ENCODE results near the gene MBL2. TPM values are rescaled to one million over a fixed set of nuclear protein-coding genes. Genes with fewer than 3 reads are reported as not detected.

MBL2 gene
- total RNA-seq, 4 donors from 2014 or later = not detected

DNA sequence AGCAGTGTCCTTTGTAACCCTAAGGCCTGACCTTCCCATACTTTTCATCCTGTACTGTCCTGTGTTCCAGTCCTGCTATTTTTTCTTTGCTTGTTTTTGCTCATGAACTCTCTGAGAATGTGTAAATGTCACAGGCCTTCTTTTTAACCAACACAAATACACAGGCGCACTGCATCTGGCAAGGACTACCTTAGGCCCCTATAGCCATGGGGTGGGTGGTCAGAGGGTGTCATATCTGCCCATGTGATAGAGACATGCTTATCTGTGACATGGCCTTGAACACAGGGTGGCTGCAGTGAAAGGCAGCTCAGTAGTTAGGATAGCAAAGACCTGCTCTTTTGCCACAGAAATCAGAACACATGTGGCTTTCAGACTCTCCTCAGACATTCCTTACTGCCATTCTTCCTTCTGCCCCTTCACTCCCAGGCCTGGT lies 3.9 kb upstream of the MBL2 start:
- 0% methylated on average over 1 of the region's 1 CpG; no CpG with 5 or more reads in 1 of the 2 donors for WGBS, 2 donors (ENCODE audit: low coverage in 1 of 2)
- Histone ChIP-seq H3K9me3 (no peaks in the 10 kb centered on the region), H3K27me3 (peaks cover 6% of the 10 kb centered on the region), H3K4me1 (no peaks in the 10 kb centered on the region), H3K36me3 (no peaks in the 10 kb centered on the region), H3K4me3 (no peak overlapping the region), H3K27ac (no peak overlapping the region)
- intact Hi-C loops (cut with DNase I; ENCODE audit: low total_unique reads) (no loop called here), in situ Hi-C loops (cut with MboI; ENCODE audit: low pct_ligation_motif_present in 1 of 4, low pct_unique_long_range_greater_than_20kb in 1 of 4, low sequenced_read_pairs in 3 of 4) (no loop called here)
- DNase-seq = no peak
- TF ChIP-seq POLR2AphosphoS5 (IDR thresholded peaks at IDR 0.05) (no peak), POLR2A (IDR thresholded peaks at IDR 0.05) (no peak), EP300 (IDR thresholded peaks at IDR 0.05; ENCODE audit: low read depth) (no peak)
- TF ChIP-seq, protein P1, sequence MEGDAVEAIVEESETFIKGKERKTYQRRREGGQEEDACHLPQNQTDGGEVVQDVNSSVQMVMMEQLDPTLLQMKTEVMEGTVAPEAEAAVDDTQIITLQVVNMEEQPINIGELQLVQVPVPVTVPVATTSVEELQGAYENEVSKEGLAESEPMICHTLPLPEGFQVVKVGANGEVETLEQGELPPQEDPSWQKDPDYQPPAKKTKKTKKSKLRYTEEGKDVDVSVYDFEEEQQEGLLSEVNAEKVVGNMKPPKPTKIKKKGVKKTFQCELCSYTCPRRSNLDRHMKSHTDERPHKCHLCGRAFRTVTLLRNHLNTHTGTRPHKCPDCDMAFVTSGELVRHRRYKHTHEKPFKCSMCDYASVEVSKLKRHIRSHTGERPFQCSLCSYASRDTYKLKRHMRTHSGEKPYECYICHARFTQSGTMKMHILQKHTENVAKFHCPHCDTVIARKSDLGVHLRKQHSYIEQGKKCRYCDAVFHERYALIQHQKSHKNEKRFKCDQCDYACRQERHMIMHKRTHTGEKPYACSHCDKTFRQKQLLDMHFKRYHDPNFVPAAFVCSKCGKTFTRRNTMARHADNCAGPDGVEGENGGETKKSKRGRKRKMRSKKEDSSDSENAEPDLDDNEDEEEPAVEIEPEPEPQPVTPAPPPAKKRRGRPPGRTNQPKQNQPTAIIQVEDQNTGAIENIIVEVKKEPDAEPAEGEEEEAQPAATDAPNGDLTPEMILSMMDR (IDR thresholded peaks at IDR 0.05) = no peak

DNA sequence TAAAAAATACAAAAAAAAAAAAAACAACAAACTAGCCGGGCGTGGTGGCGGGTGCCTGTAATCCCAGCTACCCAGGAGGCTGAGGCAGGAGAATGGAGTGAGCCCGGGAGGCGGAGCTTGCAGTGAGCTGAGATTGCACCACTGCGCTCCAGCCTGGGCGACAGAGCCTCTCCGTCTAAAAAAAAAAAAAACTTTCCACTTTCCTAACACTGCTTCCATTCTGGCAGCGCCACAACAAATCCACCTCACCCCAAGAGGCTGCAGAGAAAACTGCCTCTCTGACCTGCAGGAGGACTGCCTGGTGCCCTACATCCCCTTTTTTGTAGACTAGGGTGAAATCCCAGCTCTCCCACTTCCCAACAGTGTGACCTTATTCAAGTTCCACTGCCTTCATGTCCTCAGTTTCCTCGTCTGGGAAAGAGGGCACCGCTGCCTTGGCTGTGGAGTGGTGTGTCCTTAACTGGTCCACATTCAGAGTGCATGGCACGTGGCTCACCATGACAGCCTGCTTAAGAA lies 2.6 kb upstream of the MBL2 start:
- Histone ChIP-seq H3K9me3 (no peaks in the 10 kb centered on the region), H3K36me3 (no peaks in the 10 kb centered on the region), H3K27ac (no peak overlapping the region), H3K4me1 (no peaks in the 10 kb centered on the region), H3K27me3 (peaks cover 6% of the 10 kb centered on the region), H3K4me3 (no peak overlapping the region)
- intact Hi-C loops (cut with DNase I; ENCODE audit: low total_unique reads) (no loop called here), in situ Hi-C loops (cut with MboI; ENCODE audit: low pct_ligation_motif_present in 1 of 4, low pct_unique_long_range_greater_than_20kb in 1 of 4, low sequenced_read_pairs in 3 of 4) (no loop called here)
- DNase-seq = no peak
- TF ChIP-seq EP300 (IDR thresholded peaks at IDR 0.05; ENCODE audit: low read depth) (no peak), POLR2A (IDR thresholded peaks at IDR 0.05) (no peak), POLR2AphosphoS5 (IDR thresholded peaks at IDR 0.05) (no peak)
- TF ChIP-seq, protein P1 (IDR thresholded peaks at IDR 0.05) = no peak
- WGBS, 2 donors (ENCODE audit: low coverage in 1 of 2) = 89 to 94% methylated on average over 9 to 12 of the region's 12 CpGs

DNA sequence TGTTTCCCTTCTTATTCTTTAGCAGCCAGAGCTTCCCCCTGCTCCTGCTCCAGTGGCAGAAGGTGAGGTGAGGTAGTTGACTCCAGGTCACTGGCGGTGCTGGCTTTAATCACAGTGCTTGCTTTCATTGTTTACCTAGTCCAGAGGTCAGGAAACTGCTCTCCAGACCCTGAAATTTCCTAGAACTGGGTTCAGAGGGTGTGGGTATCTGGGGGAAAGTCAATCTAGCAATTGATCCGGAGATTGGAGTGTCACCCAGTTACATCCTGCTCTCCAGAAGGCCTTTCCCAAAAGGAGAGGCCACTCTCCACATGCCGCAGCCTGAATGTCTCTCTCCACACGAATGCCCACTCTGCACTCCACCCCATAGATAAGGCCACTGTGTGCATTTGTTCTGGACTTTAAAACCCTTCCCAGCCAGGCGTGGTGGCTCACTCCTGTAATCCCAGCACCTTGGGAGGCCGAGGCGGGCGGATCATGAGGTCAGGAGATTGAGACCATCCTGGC lies 2.1 kb upstream of the MBL2 start:
- Histone ChIP-seq H3K4me3 (no peak overlapping the region), H3K27me3 (peaks cover 6% of the 10 kb centered on the region), H3K36me3 (no peaks in the 10 kb centered on the region), H3K9me3 (no peaks in the 10 kb centered on the region), H3K4me1 (no peaks in the 10 kb centered on the region), H3K27ac (no peak overlapping the region)
- in situ Hi-C loops (cut with MboI; ENCODE audit: low pct_ligation_motif_present in 1 of 4, low pct_unique_long_range_greater_than_20kb in 1 of 4, low sequenced_read_pairs in 3 of 4) = no loop called here
- intact Hi-C loops (cut with DNase I; ENCODE audit: low total_unique reads) = no loop called here
- 67% methylated on average over 8 of the region's 8 CpGs; no CpG with 5 or more reads in 1 of the 2 donors for WGBS, 2 donors (ENCODE audit: low coverage in 1 of 2)
- no peak for DNase-seq
- TF ChIP-seq POLR2A (IDR thresholded peaks at IDR 0.05) (no peak), POLR2AphosphoS5 (IDR thresholded peaks at IDR 0.05) (no peak), EP300 (IDR thresholded peaks at IDR 0.05; ENCODE audit: low read depth) (no peak)
- TF ChIP-seq, protein P1 (IDR thresholded peaks at IDR 0.05) = no peak

DNA sequence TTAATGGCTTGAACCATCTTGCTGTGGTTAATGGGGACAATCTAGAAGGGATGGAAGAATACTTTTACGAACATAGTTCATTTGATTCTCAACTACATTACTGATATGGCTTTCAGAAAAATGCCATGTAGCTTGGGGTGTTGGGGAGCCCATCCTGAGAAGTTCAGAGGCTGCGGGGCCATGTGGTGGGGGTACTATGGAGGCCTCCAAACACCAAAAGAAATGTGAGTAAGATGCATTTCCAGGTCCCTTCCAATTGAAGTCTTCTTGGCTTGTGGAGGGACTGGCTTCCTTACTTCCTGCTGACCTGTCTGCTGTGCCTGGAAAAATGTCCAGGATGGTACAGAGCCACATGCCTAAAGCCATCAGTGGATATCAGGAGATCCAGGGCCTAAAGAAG lies 1.6 kb upstream of the MBL2 start:
- H3K4me1 ChIP-seq = no peaks in the 10 kb centered on the region
- H3K9me3 ChIP-seq = no peaks in the 10 kb centered on the region
- TF ChIP-seq EP300 (IDR thresholded peaks at IDR 0.05; ENCODE audit: low read depth) (no peak), POLR2AphosphoS5 (IDR thresholded peaks at IDR 0.05) (no peak), POLR2A (IDR thresholded peaks at IDR 0.05) (no peak)
- TF ChIP-seq, protein P1 (IDR thresholded peaks at IDR 0.05) = no peak
- no peak overlapping the region for H3K27ac ChIP-seq
- in situ Hi-C loops (cut with MboI; ENCODE audit: low pct_ligation_motif_present in 1 of 4, low pct_unique_long_range_greater_than_20kb in 1 of 4, low sequenced_read_pairs in 3 of 4) (no loop called here), intact Hi-C loops (cut with DNase I; ENCODE audit: low total_unique reads) (no loop called here)
- 88% methylated on average over 2 of the region's 2 CpGs; no CpG with 5 or more reads in 1 of the 2 donors for WGBS, 2 donors (ENCODE audit: low coverage in 1 of 2)
- no peak overlapping the region for H3K4me3 ChIP-seq
- DNase-seq = no peak
- peaks cover 6% of the 10 kb centered on the region for H3K27me3 ChIP-seq
- no peaks in the 10 kb centered on the region for H3K36me3 ChIP-seq

All from transverse colon (tissue), 4 donors.